22Rv1 (cell line): ENCODE measurements around the gene PCSK2.

ENCODE experiments used
- H3K27ac ChIP-seq: fragments of 450-650 bp; 2 replicates; pipeline ENCODE4 v1.5.1; 2017
- CTCF ChIP-seq: fragments of 450-650 bp; IDR thresholded peaks from 2 replicates; pipeline ENCODE4 v1.5.1; 2017; ENCODE audit warnings: mild to moderate bottlenecking
- ZFX ChIP-seq: fragments of 450-650 bp; IDR thresholded peaks from 2 replicates; pipeline ENCODE4 v1.6.1; 2017; ENCODE audit warnings: antibody characterized with exemption, borderline replicate concordance

The PCSK2 gene

GRCh38 chr20:17473659-17474058, 246.8 kb downstream of the PCSK2 start:
- TF ChIP-seq CTCF: no peak
- TF ChIP-seq ZFX: no peak
- no peak overlapping the region for H3K27ac ChIP-seq

GRCh38 chr20:17479063-17479657, 252.3 kb downstream of the PCSK2 start:
- H3K27ac ChIP-seq: no peak overlapping the region
- TF ChIP-seq CTCF (no peak), ZFX (no peak)

GRCh38 chr20:17480696-17481095, 253.9 kb downstream of the PCSK2 start:
- no peak overlapping the region for H3K27ac ChIP-seq
- no peak for TF ChIP-seq CTCF
- no peak for TF ChIP-seq ZFX

- no peak overlapping the region for H3K27ac ChIP-seq
- TF ChIP-seq ZFX: no peak
These were observed 254.8 kb downstream of the PCSK2 start for GRCh38 chr20:17481661-17482060.

- no peak overlapping the region for H3K27ac ChIP-seq
- TF ChIP-seq CTCF: no peak
- TF ChIP-seq ZFX: no peak
These were observed 255.7 kb downstream of the PCSK2 start for GRCh38 chr20:17482536-17482935.

GRCh38 chr20:17485017-17485416, 258.2 kb downstream of the PCSK2 start:
- TF ChIP-seq CTCF: no peak
- H3K27ac ChIP-seq: no peak overlapping the region

GRCh38 chr20:17488916-17489600, 262.2 kb downstream of the PCSK2 start:
- TF ChIP-seq CTCF (no peak), ZFX (no peak)
- H3K27ac ChIP-seq: no peak overlapping the region

- H3K27ac ChIP-seq: no peak overlapping the region
- TF ChIP-seq CTCF (no peak), ZFX (no peak)
These were observed 263.7 kb downstream of the PCSK2 start for GRCh38 chr20:17490501-17490900.
